Measurements from ENCODE around the gene CAMK1D. TPM values are rescaled to one million over a fixed set of nuclear protein-coding genes. Genes with fewer than 3 reads are reported as not detected.
"Not testable (repeated sequence)": the region's sequence is repeated elsewhere in the genome, so short reads cannot be mapped to it uniquely, and the experiment has no call there.

CAMK1D gene
- 10 to 100 TPM; 29.7 to 36.7 (median 33.3) TPM for total RNA-seq

DNA sequence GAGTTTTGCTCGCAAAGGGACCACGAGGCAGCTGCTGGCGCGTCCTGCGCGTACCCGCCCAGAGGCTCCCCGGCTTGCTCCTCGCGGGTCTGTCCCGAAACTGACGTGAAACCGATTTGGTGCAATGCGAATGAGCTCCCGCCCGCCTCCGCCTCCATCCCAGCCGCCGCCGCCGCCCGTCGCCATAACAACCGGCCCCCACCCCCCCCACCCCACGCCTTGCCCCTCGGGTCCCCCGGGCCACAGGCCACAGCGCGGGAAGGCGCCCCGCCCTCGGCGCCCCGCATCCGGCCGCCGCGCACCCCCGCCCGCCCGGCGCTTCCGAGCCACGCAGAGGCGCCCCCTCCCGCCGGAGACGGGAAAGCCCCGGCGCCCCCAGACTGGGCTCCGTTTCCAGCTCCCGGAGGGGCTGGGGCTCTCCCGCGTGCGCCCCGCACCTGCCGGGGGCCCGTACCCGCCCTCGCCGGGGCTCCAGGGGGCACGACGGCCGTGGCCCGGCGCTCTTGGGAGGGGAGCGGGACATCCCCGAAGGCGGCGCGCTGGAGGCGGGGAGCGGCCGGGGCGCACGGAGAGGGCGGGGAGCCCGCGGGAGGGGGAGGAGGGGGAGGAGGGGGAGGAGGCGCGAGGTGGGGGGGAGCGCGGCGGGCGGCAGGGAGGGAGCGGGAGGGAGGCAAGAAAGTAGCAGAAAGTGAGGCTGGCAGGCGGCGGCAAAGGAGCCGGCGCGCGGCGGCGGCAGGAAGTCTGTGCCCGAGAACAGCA lies at the start of gene CAMK1D:
CAMK1D (plus strand) TSS at position 678 of the 759 bp plus-strand sequence.
- peak within 1 kb of the TSS; percentile 87 for H3K4me3 ChIP-seq (ENCODE audit: low read depth, poor library complexity, severe bottlenecking)
- DNase-seq (ENCODE audit: low spot score in 2 of 2), result peak; percentile 79 to 97
- 0% methylated on average over 24 to 42 of the region's 95 CpGs for WGBS, 2 donors
- TF ChIP-seq, protein P1, sequence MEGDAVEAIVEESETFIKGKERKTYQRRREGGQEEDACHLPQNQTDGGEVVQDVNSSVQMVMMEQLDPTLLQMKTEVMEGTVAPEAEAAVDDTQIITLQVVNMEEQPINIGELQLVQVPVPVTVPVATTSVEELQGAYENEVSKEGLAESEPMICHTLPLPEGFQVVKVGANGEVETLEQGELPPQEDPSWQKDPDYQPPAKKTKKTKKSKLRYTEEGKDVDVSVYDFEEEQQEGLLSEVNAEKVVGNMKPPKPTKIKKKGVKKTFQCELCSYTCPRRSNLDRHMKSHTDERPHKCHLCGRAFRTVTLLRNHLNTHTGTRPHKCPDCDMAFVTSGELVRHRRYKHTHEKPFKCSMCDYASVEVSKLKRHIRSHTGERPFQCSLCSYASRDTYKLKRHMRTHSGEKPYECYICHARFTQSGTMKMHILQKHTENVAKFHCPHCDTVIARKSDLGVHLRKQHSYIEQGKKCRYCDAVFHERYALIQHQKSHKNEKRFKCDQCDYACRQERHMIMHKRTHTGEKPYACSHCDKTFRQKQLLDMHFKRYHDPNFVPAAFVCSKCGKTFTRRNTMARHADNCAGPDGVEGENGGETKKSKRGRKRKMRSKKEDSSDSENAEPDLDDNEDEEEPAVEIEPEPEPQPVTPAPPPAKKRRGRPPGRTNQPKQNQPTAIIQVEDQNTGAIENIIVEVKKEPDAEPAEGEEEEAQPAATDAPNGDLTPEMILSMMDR (IDR thresholded peaks at IDR 0.05), result no peak
- TF ChIP-seq POLR2A (IDR thresholded peaks at IDR 0.05), result no peak
- intact Hi-C loops (cut with DNase I; ENCODE audit: low total_unique reads), result no loop called here

DNA sequence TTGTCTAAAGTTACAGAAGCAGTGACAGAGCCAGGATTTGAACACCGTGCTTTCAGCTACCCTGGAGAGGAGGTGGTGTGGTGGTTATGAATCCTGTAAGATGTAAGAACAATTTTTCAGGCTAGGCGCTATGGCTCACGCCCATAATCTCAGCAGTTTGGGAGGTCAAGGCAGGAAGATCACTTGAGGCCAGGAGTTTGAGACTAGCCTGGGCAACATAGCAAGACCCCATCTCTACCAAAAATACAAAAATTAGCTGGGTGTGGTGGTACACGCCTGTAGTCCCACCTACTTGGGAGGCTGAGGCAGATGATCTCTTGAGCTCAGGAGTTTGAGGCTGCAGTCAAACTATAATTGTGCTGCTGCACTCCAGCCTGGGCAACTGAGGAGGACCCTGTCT lies 48.3 kb upstream of the CAMK1D start:
- 97 to 99% methylated on average over 4 of the region's 4 CpGs for WGBS, 2 donors
- intact Hi-C loops (cut with DNase I; ENCODE audit: low total_unique reads); H3K4me3 ChIP-seq (ENCODE audit: low read depth, poor library complexity, severe bottlenecking); DNase-seq (ENCODE audit: low spot score in 2 of 2): not testable (repeated sequence)

DNA sequence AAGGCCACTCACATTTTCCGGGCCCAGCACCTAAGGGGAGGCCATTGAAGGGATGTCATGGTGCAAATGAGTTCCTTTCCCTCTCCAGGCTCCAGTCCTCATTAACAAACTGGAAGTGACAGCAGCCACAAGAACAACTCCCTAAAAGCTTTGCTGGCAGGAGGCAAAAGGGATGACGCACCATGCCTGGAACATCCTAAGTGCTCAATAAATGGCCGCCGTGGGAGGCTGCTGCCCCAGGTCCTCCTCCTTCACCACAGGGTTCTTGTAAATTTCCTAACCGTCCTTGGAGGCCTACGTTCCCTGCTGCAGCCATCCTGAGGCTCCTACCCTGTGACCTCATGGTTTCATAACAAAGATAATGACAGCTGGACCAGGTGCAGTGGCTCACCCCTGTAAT lies 41.3 kb upstream of the CAMK1D start:
- no peak overlapping the region for H3K4me3 ChIP-seq (ENCODE audit: low read depth, poor library complexity, severe bottlenecking)
- DNase-seq (ENCODE audit: low spot score in 2 of 2), result no peak
- intact Hi-C loops (cut with DNase I; ENCODE audit: low total_unique reads), result no loop called here
- TF ChIP-seq, protein P1 (IDR thresholded peaks at IDR 0.05), result no peak
- no peak for TF ChIP-seq POLR2A (IDR thresholded peaks at IDR 0.05)
- WGBS, 2 donors, result 76 to 83% methylated on average over 6 of the region's 6 CpGs

DNA sequence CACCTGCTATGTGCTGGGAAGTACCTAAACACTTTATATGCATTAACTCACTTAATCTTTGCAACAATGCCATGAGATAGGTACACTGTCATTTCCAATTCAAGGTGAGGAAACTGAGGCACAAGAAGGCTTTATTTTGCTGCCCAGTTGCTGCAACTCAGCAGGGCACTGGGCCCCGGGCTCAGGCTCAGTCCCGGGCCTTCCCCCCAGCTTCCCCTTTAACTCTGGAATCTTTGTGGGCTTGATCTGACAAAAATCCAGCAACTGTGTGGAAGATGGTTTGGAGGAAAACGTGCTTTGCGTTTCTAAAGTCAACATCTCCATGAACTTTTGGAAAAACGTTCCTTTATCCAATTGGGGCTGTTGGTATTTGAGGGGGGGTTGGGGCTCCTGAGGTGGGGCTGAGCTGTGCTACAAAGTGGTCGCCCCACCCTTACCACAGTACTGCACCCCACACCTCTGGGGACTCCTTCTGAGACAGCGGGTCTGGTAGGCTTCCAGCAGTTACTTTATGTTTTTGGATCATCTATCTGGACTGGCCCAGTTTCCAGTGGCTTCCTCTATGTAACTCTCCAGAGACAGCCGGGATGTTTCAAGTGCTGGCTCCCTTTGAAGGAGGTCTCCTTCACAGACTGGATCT lies 40.5 kb upstream of the CAMK1D start:
- WGBS, 2 donors, result 48 to 57% methylated on average over 8 of the region's 8 CpGs
- DNase-seq (ENCODE audit: low spot score in 2 of 2), result no peak
- no peak for TF ChIP-seq POLR2A (IDR thresholded peaks at IDR 0.05)
- TF ChIP-seq, protein P1 (IDR thresholded peaks at IDR 0.05), result no peak
- intact Hi-C loops (cut with DNase I; ENCODE audit: low total_unique reads), result no loop called here
- no peak overlapping the region for H3K4me3 ChIP-seq (ENCODE audit: low read depth, poor library complexity, severe bottlenecking)

DNA sequence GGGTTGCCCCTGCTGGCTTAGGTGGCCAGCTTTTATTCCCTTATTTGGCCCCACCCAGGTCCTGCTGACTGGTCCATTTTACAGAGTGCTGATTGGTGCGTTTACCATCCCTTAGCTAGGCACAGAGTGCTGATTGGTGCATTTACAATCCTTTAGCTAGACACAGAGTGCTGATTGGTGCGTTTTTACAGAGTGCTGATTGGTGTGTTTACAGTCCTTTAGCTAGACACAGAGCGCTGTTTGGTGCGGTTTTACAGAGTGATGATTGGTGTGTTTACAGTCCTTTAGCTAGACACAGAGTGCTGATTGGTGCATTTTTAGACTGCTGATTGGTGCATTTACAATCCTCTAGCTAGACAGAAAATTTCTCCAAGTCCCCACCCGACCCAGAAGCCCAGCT lies 39.6 kb upstream of the CAMK1D start:
- intact Hi-C loops (cut with DNase I; ENCODE audit: low total_unique reads), result not testable (repeated sequence)

DNA sequence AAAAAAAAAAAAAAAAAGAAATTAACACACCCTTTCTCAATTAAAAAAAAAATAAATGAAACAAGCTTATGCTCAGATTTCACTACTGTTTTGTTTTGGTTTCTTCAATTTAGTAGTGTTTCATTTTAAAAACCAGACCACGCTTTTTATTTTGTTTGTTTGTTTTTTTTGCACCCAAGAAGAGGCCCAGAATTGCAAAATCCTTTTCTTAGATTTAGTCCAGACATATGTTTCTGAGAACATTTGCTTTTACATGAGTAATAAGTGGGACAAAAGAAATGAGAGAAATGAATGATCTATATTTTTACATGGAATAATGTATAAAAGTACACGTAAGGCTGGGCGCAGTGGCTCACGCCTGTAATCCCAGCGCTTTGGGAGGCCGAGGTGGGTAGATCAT lies 34.5 kb upstream of the CAMK1D start:
- TF ChIP-seq, protein P1 (IDR thresholded peaks at IDR 0.05), result no peak
- no peak for TF ChIP-seq POLR2A (IDR thresholded peaks at IDR 0.05)
- intact Hi-C loops (cut with DNase I; ENCODE audit: low total_unique reads), result no loop called here
- DNase-seq (ENCODE audit: low spot score in 2 of 2), result no peak
- no peak overlapping the region for H3K4me3 ChIP-seq (ENCODE audit: low read depth, poor library complexity, severe bottlenecking)
- WGBS, 2 donors, result 66 to 71% methylated on average over 6 of the region's 6 CpGs

More for the DNA sequence above, 39.6 kb upstream of the CAMK1D start:
- whole genome bisulfite sequencing, 2 donors, result 80 to 88% methylated on average over 5 of the region's 5 CpGs
- not testable (repeated sequence) for H3K4me3 ChIP-seq (ENCODE audit: low read depth, poor library complexity, severe bottlenecking); DNase-seq (ENCODE audit: low spot score in 2 of 2)
